GM15510 (cell line): ENCODE results near the gene CCNJL.

Source experiments
- POLR2A ChIP-seq: IDR thresholded peaks from 3 replicates; pipeline ENCODE4 v1.6.1; 2011; ENCODE audit warnings: borderline replicate concordance; ENCODE audit not compliant: insufficient read length; ENCODE audit errors: extremely low read depth

Gene CCNJL, protein sequence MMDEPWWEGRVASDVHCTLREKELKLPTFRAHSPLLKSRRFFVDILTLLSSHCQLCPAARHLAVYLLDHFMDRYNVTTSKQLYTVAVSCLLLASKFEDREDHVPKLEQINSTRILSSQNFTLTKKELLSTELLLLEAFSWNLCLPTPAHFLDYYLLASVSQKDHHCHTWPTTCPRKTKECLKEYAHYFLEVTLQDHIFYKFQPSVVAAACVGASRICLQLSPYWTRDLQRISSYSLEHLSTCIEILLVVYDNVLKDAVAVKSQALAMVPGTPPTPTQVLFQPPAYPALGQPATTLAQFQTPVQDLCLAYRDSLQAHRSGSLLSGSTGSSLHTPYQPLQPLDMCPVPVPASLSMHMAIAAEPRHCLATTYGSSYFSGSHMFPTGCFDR

DNA sequence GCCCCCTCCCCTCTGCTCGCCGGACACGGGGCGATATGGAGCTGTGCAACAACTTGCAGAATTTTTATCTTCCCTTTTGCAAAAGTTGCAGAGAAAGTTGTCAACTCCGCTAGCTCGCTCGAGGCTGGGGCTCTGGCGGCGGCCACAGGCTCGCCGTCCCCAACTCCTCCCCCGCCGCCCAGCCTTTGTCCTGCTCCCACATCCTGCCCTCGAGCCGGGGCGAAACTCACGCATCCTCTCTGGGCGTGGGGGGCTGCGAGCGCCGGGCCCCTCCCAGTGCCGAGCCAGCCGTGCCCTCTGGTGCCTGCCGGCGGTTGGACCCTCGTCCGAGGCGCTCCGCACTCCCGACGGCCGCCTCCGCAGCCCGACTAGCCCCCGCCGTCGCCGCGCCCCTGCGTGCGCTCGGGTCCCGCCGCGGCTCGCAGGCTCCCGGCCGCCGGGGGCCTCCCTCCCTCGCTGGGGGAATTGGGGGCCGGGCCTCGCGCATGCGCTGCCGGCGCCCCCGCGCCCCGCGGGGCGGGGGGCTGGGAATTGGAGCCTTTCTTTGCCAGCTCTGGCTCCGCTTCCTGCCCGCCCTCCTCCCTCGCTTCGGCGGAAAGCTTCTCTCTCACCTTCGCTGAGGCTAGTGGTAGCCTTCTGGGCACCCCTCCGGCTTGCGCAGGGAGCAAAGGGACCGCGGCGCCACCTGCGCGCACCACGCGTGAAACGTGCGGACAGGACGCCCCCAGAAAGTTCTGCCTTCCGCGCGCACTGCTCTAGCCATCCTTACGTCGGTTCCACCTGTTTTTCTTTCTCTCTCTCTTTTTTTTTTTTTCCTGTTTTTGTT lies at the start of gene CCNJL:
CCNJL (minus strand) TSS at position 431 of the 826 bp plus-strand sequence. CDS start 641 bp downstream, outside the sequence.
- no peak for TF ChIP-seq POLR2A

GRCh38 chr5:160361624-160362228 lies 49.4 kb upstream of the CCNJL start:
- no peak for TF ChIP-seq POLR2A

DNA sequence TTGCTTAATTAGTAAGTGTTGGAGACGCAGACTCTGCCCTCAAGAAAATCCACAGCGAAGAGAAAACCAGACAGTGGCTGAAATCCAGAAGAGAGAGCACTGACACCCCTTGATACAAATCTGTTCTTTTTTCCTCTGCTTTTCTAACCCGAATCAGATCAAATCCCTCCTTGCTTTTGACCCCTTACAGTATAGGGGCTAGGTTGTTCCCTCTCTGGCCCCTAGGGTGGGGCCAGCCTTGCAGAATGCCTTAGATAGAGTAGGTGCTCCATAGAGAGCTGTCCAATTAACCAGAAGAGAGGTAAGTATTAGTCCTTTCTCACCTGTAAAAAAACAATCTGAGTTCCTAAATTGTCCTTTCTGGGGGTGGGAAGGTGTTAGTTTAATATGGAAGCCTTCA lies 47.9 kb upstream of the CCNJL start:
- TF ChIP-seq POLR2A, result no peak

GRCh38 chr5:160359816-160360215 lies 47.5 kb upstream of the CCNJL start:
- TF ChIP-seq POLR2A, result no peak

DNA sequence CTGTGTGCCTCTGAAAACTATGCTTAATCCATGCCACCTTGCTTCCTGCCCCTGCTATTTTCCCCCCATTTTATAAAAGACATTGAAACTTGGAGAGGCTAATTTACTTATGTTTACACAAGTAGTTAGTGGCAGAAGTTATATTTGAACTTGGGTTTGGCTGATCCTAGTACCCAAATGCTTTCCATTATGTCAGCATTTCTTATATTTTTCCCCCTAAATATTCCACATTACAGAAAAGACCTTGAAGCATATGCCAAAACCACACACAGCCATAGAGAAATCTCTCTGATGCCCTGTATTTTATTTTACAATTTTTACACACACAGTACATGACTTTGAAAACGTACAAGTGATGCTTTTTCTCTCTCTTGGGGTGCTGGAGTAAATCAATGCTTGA lies 46.9 kb upstream of the CCNJL start:
- no peak for TF ChIP-seq POLR2A

DNA sequence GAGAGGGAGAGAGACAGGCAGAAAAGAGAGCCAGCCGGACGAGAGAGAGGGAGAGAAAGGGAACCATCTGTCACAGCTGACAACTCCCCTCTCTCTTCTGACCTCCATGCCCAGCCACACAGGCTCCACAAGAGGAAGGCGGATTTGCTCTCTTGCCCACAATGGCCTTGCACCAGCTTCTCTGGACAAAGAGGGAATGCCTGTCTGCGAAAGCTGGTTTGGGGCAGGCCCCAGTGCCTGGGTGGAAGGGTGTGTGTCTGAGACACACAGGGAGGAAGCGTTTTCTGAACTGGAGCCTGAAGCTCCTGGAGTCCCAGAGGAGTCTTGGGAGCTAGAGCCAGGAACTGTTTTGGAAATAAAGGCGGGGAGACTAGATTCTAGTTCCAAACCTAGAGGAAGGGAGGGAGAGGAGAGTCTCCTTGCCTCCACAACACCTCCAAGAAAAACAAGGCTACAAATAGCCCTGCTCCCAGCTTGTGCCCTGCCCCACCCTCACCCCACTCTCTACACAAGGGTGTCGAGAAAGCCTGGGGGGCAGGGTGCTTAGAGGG lies 45.6 kb upstream of the CCNJL start:
- no peak for TF ChIP-seq POLR2A

- no peak for TF ChIP-seq POLR2A
Observed at GRCh38 chr5:160357394-160357793, 45.0 kb upstream of the CCNJL start.

DNA sequence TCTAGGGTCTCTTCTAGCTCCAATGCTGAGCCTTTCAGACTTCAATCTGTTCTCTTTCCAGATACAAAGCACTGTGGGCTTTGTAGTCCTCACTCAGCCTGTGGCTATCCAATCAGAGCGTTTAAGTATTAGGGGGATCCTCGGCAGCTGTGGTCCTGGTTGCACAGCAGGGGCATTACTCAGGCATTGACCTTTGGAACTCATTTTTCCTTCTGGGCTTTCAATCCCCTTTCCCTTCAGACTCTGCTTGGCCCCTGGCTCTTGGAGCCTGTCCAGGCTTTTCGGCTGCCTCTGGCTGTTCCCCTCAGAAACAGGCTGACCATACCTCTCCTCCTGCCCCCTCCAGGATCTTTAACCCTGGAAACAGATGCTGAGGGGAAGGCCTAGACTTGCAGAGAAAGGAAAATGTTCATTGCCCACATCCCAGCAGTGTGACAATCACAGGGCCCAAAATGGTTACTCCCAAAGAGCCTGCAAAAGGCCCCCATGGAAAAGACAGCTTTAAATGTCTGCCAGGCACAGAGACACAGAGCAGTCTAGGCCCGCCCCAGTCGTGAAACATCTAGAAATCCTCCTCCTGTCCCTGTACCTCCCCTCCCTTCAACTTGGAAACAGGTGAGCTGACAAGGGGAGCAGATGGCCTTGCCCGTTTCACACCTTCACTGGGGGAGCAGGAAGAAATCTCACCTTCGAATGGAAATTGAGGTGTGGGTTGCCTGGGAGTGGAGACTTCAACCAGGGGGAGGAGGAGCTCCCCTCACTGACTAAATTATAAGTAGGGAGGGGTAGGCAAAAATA lies 44.4 kb upstream of the CCNJL start:
- TF ChIP-seq POLR2A, result no peak

DNA sequence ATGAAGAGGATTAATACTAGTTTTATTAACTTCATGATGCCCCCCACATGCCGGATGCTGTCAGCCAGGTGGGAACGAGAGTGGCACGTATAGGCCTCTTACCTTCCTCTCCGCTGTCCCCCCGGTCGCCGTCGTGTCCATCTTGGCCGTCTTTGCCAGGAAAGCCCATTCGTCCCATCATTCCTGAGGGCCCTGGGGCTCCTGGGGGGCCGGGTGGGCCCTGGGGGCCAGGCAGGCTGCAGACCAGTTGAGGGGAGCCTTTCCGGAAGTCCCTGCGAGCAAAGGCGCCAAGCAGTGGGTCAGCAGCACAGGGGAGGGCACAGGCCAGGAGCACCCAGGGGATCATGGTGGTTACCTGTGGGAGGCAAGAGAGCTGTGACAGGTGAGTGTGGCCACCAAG lies 42.3 kb upstream of the CCNJL start:
- TF ChIP-seq POLR2A, result no peak

DNA sequence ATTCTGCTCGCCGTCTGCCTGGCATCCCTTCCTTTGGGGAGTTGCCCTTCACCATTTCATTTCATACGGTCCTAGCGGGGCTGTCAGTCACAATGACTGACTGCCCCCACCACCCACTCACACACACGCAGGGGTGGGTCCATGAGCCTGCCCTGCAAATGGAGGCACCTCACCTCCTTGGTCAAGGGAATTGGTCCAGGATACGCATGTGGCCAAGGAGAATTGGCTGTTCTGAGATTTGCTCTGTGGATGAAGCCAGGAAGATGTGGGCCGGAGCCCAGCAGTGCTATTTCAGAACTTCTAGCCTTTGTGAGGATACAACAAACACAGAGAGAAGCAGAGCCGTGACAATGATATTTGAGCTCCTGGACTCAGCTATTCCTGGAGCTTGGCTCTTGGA lies 41.0 kb upstream of the CCNJL start:
- no peak for TF ChIP-seq POLR2A

DNA sequence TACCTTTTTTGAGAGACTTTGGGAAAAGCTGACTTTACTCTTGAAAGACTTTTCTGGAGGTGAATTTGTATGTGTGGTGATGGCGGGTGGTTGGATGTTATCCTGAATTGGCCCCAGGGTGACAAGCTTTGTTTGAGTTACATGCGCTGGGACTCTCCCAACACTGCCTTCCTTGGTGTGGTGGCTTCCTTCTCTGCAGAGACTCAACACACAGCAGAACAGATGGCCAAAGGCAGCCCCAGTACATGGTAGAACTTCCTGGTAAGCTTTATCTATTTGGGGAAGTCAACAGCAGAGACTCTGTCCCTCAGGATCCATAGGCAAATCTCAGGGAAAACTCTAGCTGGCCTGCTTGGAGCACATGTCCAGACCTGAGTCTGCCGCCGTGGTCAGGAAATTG lies 39.9 kb upstream of the CCNJL start:
- no peak for TF ChIP-seq POLR2A

DNA sequence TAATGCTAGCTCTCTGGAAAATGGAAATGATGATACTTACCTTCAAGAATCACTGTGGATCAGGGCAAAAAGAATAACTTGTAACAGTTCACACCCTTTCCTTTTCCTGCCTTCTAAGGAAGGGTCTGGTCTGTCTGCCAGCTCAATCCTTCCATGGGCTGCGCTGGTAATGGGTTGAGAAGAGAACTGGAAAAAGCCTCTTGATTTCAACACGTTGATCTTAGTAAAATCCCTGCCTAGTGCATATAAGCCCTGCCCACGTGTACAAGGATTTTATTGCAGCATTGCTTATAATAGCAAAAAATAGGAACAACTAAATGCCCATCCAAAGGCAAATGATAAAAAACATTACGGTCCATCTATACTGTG lies 37.6 kb upstream of the CCNJL start:
- no peak for TF ChIP-seq POLR2A

- no peak for TF ChIP-seq POLR2A
Observed at GRCh38 chr5:160349249-160349934, 37.0 kb upstream of the CCNJL start.

DNA sequence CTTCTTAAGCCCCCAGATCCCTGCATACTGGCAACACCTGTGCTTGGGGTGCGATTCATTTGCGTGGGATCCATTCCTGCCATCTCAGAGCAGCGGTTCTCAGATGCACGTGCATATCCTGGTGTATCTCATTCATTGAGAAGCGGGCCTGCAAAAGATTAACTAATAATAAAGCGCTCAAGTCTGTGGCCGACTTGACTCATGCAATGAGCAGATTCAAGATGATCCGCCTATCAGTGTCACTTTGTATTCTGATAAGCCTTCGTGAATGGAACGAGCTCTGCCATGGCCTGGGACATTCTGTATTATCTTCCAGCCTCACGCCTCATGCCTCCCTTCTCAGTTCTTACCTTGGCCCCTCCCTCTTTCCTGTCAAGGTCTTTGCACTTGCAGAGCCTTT lies 35.7 kb upstream of the CCNJL start:
- TF ChIP-seq POLR2A, result no peak
